Panc1 (cell line): ENCODE measurements around the gene WBP2NL.

Experiments
- POLR2AphosphoS5 ChIP-seq: IDR thresholded peaks from 2 replicates; pipeline ENCODE4 v1.6.1; 2012; ENCODE audit warnings: mild to moderate bottlenecking, low read depth, low read length, moderate library complexity
- TCF7L2 ChIP-seq: IDR thresholded peaks from 2 replicates; pipeline ENCODE4 v1.6.1; 2011; ENCODE audit warnings: mild to moderate bottlenecking, low read depth, low read length, inconsistent platforms
- TF ChIP-seq, protein P1 (sequence below): fragments of 450-650 bp; IDR thresholded peaks from 2 replicates; pipeline ENCODE4 v1.5.1; 2017; ENCODE audit warnings: mild to moderate bottlenecking
- TF ChIP-seq, protein P2 (sequence below), 2 experiments: IDR thresholded peaks; 2 replicates each; pipeline ENCODE4 v1.6.1; 2011 to 2012; ENCODE audit warnings: low read depth in 2 of 2, control low read depth in 1 of 2, low read length in 1 of 2, mild to moderate bottlenecking in 1 of 2, moderate library complexity in 1 of 2; ENCODE audit not compliant: insufficient read depth in 1 of 2

DNA sequence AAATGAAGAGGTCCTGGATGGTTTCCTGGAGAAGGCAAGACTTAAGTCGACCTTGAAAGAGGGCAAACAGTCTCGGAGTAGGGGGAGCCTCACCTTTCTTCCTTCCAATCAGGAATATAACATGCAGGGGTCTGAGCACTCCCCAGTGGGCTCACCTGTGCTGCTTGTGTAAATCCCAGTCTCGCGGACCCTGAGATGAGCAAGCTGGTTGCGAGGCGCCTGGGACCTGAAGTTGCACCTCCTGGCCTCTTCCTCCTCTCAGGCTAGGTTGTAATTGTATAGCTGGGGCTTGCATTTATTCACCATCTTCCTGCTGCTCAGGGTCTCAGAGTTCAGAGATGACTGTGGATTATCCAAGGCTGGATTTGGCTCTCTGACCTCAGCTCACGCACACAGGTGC is 7.5 kb upstream of the WBP2NL start:
- TF ChIP-seq, protein P1, sequence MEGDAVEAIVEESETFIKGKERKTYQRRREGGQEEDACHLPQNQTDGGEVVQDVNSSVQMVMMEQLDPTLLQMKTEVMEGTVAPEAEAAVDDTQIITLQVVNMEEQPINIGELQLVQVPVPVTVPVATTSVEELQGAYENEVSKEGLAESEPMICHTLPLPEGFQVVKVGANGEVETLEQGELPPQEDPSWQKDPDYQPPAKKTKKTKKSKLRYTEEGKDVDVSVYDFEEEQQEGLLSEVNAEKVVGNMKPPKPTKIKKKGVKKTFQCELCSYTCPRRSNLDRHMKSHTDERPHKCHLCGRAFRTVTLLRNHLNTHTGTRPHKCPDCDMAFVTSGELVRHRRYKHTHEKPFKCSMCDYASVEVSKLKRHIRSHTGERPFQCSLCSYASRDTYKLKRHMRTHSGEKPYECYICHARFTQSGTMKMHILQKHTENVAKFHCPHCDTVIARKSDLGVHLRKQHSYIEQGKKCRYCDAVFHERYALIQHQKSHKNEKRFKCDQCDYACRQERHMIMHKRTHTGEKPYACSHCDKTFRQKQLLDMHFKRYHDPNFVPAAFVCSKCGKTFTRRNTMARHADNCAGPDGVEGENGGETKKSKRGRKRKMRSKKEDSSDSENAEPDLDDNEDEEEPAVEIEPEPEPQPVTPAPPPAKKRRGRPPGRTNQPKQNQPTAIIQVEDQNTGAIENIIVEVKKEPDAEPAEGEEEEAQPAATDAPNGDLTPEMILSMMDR: no peak
- no peak for TF ChIP-seq TCF7L2
- no peak for TF ChIP-seq POLR2AphosphoS5
- TF ChIP-seq, protein P2, sequence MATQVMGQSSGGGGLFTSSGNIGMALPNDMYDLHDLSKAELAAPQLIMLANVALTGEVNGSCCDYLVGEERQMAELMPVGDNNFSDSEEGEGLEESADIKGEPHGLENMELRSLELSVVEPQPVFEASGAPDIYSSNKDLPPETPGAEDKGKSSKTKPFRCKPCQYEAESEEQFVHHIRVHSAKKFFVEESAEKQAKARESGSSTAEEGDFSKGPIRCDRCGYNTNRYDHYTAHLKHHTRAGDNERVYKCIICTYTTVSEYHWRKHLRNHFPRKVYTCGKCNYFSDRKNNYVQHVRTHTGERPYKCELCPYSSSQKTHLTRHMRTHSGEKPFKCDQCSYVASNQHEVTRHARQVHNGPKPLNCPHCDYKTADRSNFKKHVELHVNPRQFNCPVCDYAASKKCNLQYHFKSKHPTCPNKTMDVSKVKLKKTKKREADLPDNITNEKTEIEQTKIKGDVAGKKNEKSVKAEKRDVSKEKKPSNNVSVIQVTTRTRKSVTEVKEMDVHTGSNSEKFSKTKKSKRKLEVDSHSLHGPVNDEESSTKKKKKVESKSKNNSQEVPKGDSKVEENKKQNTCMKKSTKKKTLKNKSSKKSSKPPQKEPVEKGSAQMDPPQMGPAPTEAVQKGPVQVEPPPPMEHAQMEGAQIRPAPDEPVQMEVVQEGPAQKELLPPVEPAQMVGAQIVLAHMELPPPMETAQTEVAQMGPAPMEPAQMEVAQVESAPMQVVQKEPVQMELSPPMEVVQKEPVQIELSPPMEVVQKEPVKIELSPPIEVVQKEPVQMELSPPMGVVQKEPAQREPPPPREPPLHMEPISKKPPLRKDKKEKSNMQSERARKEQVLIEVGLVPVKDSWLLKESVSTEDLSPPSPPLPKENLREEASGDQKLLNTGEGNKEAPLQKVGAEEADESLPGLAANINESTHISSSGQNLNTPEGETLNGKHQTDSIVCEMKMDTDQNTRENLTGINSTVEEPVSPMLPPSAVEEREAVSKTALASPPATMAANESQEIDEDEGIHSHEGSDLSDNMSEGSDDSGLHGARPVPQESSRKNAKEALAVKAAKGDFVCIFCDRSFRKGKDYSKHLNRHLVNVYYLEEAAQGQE (IDR thresholded peaks at IDR 0.05; ENCODE audit: insufficient read depth in 1 of 2, low read depth in 2 of 2, low read length in 1 of 2): no peak
